Right atrium auricular region (tissue), 2 donors: ENCODE results near the gene RPS6KA3. TPM values are rescaled to one million over a fixed set of nuclear protein-coding genes. Genes with fewer than 3 reads are reported as not detected.

Experiments used
- DNase-seq: peaks from one replicate; pipeline ENCODE4 v3.0.0-alpha.2; 2019; ENCODE audit warnings: low spot score
- H3K27ac ChIP-seq, 2 donors: fragments of 200-600 bp; sonication (generic); 1 replicate in 1 of 2; 2 replicates in 1 of 2; pipeline ENCODE4 v1.5.1; 2016 to 2019
- H3K27me3 ChIP-seq, 2 donors: fragments of 200-600 bp; sonication (generic); one replicate each; pipeline versions ENCODE4 v1.5.1 to v1.6.0; 2017 to 2019
- H3K36me3 ChIP-seq: fragments of 200-600 bp; sonication (generic); one replicate; pipeline ENCODE4 v1.5.1; 2016
- H3K4me1 ChIP-seq, 2 donors: fragments of 200-600 bp; sonication (generic); one replicate each; pipeline versions ENCODE4 v1.5.1 to v1.6.0; 2017 to 2019
- H3K4me3 ChIP-seq, 2 donors: fragments of 200-600 bp; sonication (generic); 1 replicate in 1 of 2; 2 replicates in 1 of 2; pipeline ENCODE4 v1.5.1; 2017 to 2019; ENCODE audit warnings: mild to moderate bottlenecking in 1 of 2, moderate library complexity in 1 of 2
- H3K9me3 ChIP-seq, 2 donors: fragments of 200-600 bp; sonication (generic); one replicate each; pipeline ENCODE4 v1.5.1; 2019
- total RNA-seq, 2 donors: library from RNA; depleted of rRNA; stranded (reverse); fragments of >200 nt; gene quantifications; one replicate each; pipeline ENCODE4 v1.1.0, GENCODE V29; 2016
- TF ChIP-seq, protein P1 (sequence below), 2 donors: fragments of 200-600 bp; sonication (generic); IDR thresholded peaks; one replicate each; pipeline ENCODE4 v1.5.1; 2019; ENCODE audit warnings: antibody characterized with exemption in 2 of 2

RPS6KA3 gene
- total RNA-seq, 2 donors from 2014 or later = 25.4 to 30.5 TPM

DNA sequence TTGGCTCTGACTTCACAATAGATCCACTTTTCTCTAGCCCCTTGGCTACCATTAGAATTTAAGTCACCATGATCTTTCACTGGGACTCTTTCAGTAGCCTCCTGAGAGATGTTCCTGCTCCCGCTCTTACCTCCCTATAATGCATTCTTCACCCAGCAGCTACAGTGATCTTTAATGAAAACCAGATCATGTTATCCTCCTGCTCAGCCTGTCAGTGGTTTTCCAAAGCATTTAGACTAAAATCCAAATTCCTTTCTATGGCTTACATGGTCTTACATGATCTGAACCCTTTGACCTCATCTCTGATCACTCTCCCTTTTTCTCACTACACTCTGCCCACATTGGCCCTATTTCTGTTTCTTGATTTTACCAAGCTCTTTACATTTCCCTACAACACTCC lies 18.3 kb upstream of the RPS6KA3 start:
- Histone ChIP-seq H3K4me3 (no peak overlapping the region), H3K36me3 (no peaks in the 10 kb centered on the region), H3K27me3 (no peaks in the 10 kb centered on the region), H3K27ac (no peak overlapping the region), H3K9me3 (peaks cover 0 to 7% of the 10 kb centered on the region in 2 donors), H3K4me1 (no peaks in the 10 kb centered on the region)
- no peak for DNase-seq
- TF ChIP-seq, protein P1, sequence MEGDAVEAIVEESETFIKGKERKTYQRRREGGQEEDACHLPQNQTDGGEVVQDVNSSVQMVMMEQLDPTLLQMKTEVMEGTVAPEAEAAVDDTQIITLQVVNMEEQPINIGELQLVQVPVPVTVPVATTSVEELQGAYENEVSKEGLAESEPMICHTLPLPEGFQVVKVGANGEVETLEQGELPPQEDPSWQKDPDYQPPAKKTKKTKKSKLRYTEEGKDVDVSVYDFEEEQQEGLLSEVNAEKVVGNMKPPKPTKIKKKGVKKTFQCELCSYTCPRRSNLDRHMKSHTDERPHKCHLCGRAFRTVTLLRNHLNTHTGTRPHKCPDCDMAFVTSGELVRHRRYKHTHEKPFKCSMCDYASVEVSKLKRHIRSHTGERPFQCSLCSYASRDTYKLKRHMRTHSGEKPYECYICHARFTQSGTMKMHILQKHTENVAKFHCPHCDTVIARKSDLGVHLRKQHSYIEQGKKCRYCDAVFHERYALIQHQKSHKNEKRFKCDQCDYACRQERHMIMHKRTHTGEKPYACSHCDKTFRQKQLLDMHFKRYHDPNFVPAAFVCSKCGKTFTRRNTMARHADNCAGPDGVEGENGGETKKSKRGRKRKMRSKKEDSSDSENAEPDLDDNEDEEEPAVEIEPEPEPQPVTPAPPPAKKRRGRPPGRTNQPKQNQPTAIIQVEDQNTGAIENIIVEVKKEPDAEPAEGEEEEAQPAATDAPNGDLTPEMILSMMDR (IDR thresholded peaks at IDR 0.05) = no peak

DNA sequence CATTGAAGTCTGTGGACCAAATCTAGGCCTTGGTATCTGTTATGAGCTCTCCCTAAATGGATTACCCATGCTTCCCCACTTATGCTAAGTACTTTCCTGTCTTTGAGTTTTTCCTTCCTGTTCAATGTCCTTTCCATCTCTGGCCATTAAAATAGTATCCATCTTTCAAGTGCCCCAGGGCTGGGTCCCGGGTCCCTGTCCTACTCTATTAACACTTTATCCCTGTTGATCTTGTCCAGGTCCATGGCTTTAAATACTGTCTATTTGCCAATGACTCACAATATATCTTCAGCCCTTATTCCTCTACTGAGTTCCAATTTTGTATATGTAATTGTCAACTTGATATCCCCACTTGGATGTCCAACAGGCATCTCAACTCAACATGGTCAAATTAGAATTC lies 17.7 kb upstream of the RPS6KA3 start:
- Histone ChIP-seq H3K36me3 (no peaks in the 10 kb centered on the region), H3K4me1 (no peaks in the 10 kb centered on the region), H3K9me3 (peaks cover 0 to 7% of the 10 kb centered on the region in 2 donors), H3K4me3 (no peak overlapping the region), H3K27me3 (no peaks in the 10 kb centered on the region), H3K27ac (no peak overlapping the region)
- TF ChIP-seq, protein P1 (IDR thresholded peaks at IDR 0.05) = no peak
- no peak for DNase-seq

DNA sequence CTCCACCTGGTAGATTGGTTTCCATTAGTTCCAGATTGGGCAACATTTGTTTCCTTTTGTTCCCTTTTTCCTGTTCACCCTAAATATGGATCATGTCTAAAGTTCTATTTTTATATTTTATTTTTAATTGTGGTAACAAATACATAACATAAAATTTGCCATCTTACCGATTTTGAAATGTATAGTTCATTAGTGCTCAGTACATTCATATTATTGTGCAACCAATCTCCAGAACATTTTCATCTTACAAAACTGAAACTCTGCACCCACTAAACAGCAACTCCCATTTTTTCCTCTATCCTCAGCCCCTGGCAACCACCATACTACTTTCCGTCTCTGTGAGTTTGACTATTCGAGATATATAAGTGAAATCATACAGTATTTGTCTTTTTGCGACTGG lies 14.2 kb upstream of the RPS6KA3 start:
- no peak for DNase-seq
- Histone ChIP-seq H3K27ac (no peak overlapping the region), H3K4me1 (no peaks in the 10 kb centered on the region), H3K4me3 (no peak overlapping the region), H3K36me3 (no peaks in the 10 kb centered on the region), H3K9me3 (peaks cover 0 to 4% of the 10 kb centered on the region in 2 donors), H3K27me3 (no peaks in the 10 kb centered on the region)
- TF ChIP-seq, protein P1 (IDR thresholded peaks at IDR 0.05) = no peak

DNA sequence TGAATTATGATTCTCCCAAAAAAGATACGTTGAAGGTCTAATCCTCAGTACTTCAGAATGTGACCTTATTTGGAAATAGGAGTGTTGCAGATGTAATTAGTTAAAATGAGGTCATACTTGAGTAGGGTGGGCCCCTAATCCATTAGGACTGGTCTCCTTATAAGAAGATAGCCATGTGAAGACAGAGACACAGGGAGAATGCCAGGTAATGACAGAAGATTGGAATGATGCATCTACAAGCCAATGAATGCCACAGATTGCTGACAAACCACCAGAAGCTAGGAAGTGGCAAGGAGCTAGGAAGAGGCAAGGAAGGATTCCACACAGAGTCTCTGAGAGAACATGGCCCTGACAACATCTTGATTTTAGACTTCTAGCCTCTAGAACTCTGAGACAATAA lies 7.4 kb upstream of the RPS6KA3 start:
- TF ChIP-seq, protein P1 (IDR thresholded peaks at IDR 0.05) = no peak
- Histone ChIP-seq H3K4me1 (no peaks in the 10 kb centered on the region), H3K27me3 (no peaks in the 10 kb centered on the region), H3K36me3 (no peaks in the 10 kb centered on the region), H3K27ac (no peak overlapping the region), H3K4me3 (no peak overlapping the region), H3K9me3 (peaks cover 0 to 4% of the 10 kb centered on the region in 2 donors)
- no peak for DNase-seq

DNA sequence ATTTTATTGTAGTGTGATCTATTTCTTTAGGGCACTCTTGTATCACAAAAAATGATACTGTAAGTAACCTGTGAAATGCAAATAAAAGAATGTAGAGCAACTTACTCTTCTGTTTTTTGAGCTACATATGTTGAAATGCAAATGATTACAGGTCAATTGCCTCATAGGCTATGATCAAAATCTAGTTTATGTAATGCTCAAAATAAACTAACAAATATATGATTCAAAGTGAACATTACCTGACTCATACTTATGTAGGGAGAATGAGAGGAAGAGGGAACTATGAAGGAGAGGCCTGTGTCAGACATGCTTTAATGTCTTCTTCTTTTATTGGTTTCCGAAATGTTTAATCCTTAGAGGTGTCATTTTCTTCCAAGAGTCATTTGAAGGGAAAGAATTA lies 5.0 kb upstream of the RPS6KA3 start:
- Histone ChIP-seq H3K9me3 (no peaks in the 10 kb centered on the region), H3K27me3 (no peaks in the 10 kb centered on the region), H3K36me3 (no peaks in the 10 kb centered on the region), H3K4me3 (no peak overlapping the region), H3K4me1 (no peaks in the 10 kb centered on the region), H3K27ac (no peak overlapping the region)
- TF ChIP-seq, protein P1 (IDR thresholded peaks at IDR 0.05) = no peak
- no peak for DNase-seq

DNA sequence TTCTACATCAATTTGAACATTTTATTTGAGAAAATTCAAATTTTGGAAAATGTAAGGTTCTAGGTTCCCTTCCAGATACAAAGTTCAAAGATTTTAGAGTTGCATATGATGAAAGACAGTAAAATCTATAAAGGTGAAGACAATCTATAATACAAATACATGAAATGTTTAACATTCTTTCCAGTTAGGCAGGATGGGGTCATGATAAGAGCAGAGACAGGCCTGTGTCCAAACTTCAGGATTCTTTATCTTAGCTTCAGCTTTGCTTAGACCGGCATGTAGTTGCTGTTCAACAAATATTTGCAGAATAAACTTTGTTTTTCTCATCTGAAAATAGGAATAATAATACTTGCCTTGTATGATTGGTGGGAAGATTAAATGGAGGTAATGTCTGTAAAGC lies 4.5 kb upstream of the RPS6KA3 start:
- DNase-seq = no peak
- no peak overlapping the region for H3K4me3 ChIP-seq
- TF ChIP-seq, protein P1 (IDR thresholded peaks at IDR 0.05) = no peak
- no peaks in the 10 kb centered on the region for H3K9me3 ChIP-seq
- no peaks in the 10 kb centered on the region for H3K36me3 ChIP-seq
- no peak overlapping the region for H3K27ac ChIP-seq
- no peaks in the 10 kb centered on the region for H3K4me1 ChIP-seq
- H3K27me3 ChIP-seq = no peaks in the 10 kb centered on the region
